ENCODE data around the gene FAS.

- TF ChIP-seq CTCF (IDR thresholded peaks at IDR 0.05) (no peak), POLR2AphosphoS5 (IDR thresholded peaks at IDR 0.05) (no peak), POLR2A (IDR thresholded peaks at IDR 0.05) (no peak), EP300 (IDR thresholded peaks at IDR 0.05) (no peak)
Measured at GRCh38 chr10:89037096-89037495, 46.5 kb downstream of the FAS start.

Data from upper lobe of left lung (tissue), 4 donors.